ENCODE data around the gene SLC9A8.
"Not testable (repeated sequence)": the region's sequence is repeated elsewhere in the genome, so short reads cannot be mapped to it uniquely, and the experiment has no call there.

Gene SLC9A8

GRCh38 chr20:49859011-49859410 is 46.4 kb downstream of the SLC9A8 start:
- Histone ChIP-seq H3K36me3 (ENCODE audit: insufficient read depth, low read length) (no peaks in the 10 kb centered on the region), H3K27ac (no peak overlapping the region), H3K9ac (ENCODE audit: insufficient read length) (no peak overlapping the region), H3K9me3 (ENCODE audit: low read depth, low read length) (no peaks in the 10 kb centered on the region), H3K4me3 (no peak overlapping the region)
- TF ChIP-seq FOXP2 (optimal IDR thresholded peaks at IDR 0.05; ENCODE audit: control extremely low read depth, extremely low read length, insufficient read depth) (no peak), EZH2 (IDR thresholded peaks at IDR 0.05) (no peak), POLR2AphosphoS5 (IDR thresholded peaks at IDR 0.05; ENCODE audit: borderline replicate concordance, low read depth, low read length) (no peak)
- DNase-seq (ENCODE audit: low read depth, low spot score), result no peak

- Histone ChIP-seq H3K27ac (no peak overlapping the region), H3K36me3 (ENCODE audit: insufficient read depth, low read length) (no peaks in the 10 kb centered on the region), H3K9ac (ENCODE audit: insufficient read length) (no peak overlapping the region), H3K9me3 (ENCODE audit: low read depth, low read length) (no peaks in the 10 kb centered on the region), H3K4me3 (no peak overlapping the region)
- TF ChIP-seq FOXP2 (optimal IDR thresholded peaks at IDR 0.05; ENCODE audit: control extremely low read depth, extremely low read length, insufficient read depth), result no peak
- TF ChIP-seq EZH2 (IDR thresholded peaks at IDR 0.05), result no peak
- TF ChIP-seq POLR2AphosphoS5 (IDR thresholded peaks at IDR 0.05; ENCODE audit: borderline replicate concordance, low read depth, low read length), result no peak
- no peak for DNase-seq (ENCODE audit: low read depth, low spot score)
Measured at GRCh38 chr20:49859807-49860206, 47.2 kb downstream of the SLC9A8 start.

- not testable (repeated sequence) for H3K27ac ChIP-seq; H3K9ac ChIP-seq (ENCODE audit: insufficient read length); H3K9me3 ChIP-seq (ENCODE audit: low read depth, low read length); H3K36me3 ChIP-seq (ENCODE audit: insufficient read depth, low read length); DNase-seq (ENCODE audit: low read depth, low spot score); H3K4me3 ChIP-seq
Measured at GRCh38 chr20:49861232-49861631, 48.6 kb downstream of the SLC9A8 start.

GRCh38 chr20:49862607-49863200 is 50.1 kb downstream of the SLC9A8 start:
- Histone ChIP-seq H3K36me3 (ENCODE audit: insufficient read depth, low read length) (peaks cover 3% of the 10 kb centered on the region; the same call in 1 of the 2 replicates), H3K9ac (ENCODE audit: insufficient read length) (no peak overlapping the region), H3K27ac (no peak overlapping the region), H3K4me3 (no peak overlapping the region), H3K9me3 (ENCODE audit: low read depth, low read length) (no peaks in the 10 kb centered on the region)
- DNase-seq (ENCODE audit: low read depth, low spot score), result no peak
- TF ChIP-seq EZH2 (IDR thresholded peaks at IDR 0.05) (no peak), POLR2AphosphoS5 (IDR thresholded peaks at IDR 0.05; ENCODE audit: borderline replicate concordance, low read depth, low read length) (no peak), FOXP2 (optimal IDR thresholded peaks at IDR 0.05; ENCODE audit: control extremely low read depth, extremely low read length, insufficient read depth) (no peak)

GRCh38 chr20:49863666-49864065 is 51.0 kb downstream of the SLC9A8 start:
- Histone ChIP-seq H3K4me3 (no peak overlapping the region), H3K27ac (no peak overlapping the region), H3K36me3 (ENCODE audit: insufficient read depth, low read length) (peaks cover 3% of the 10 kb centered on the region; the same call in 1 of the 2 replicates), H3K9me3 (ENCODE audit: low read depth, low read length) (no peaks in the 10 kb centered on the region), H3K9ac (ENCODE audit: insufficient read length) (no peak overlapping the region)
- no peak for TF ChIP-seq FOXP2 (optimal IDR thresholded peaks at IDR 0.05; ENCODE audit: control extremely low read depth, extremely low read length, insufficient read depth)
- no peak for TF ChIP-seq POLR2AphosphoS5 (IDR thresholded peaks at IDR 0.05; ENCODE audit: borderline replicate concordance, low read depth, low read length)
- no peak for TF ChIP-seq EZH2 (IDR thresholded peaks at IDR 0.05)
- no peak for DNase-seq (ENCODE audit: low read depth, low spot score)

- Histone ChIP-seq H3K27ac (no peak overlapping the region), H3K9me3 (ENCODE audit: low read depth, low read length) (no peaks in the 10 kb centered on the region), H3K4me3 (no peak overlapping the region), H3K36me3 (ENCODE audit: insufficient read depth, low read length) (peaks cover 3% of the 10 kb centered on the region; the same call in 1 of the 2 replicates), H3K9ac (ENCODE audit: insufficient read length) (no peak overlapping the region)
- TF ChIP-seq POLR2AphosphoS5 (IDR thresholded peaks at IDR 0.05; ENCODE audit: borderline replicate concordance, low read depth, low read length), result no peak
- no peak for TF ChIP-seq FOXP2 (optimal IDR thresholded peaks at IDR 0.05; ENCODE audit: control extremely low read depth, extremely low read length, insufficient read depth)
- TF ChIP-seq EZH2 (IDR thresholded peaks at IDR 0.05), result no peak
- no peak for DNase-seq (ENCODE audit: low read depth, low spot score)
Measured at GRCh38 chr20:49865559-49865958, 52.9 kb downstream of the SLC9A8 start.

- no peak for TF ChIP-seq FOXP2 (optimal IDR thresholded peaks at IDR 0.05; ENCODE audit: control extremely low read depth, extremely low read length, insufficient read depth)
- no peak for TF ChIP-seq EZH2 (IDR thresholded peaks at IDR 0.05)
- no peak for TF ChIP-seq POLR2AphosphoS5 (IDR thresholded peaks at IDR 0.05; ENCODE audit: borderline replicate concordance, low read depth, low read length)
- DNase-seq (ENCODE audit: low read depth, low spot score), result no peak
- Histone ChIP-seq H3K9ac (ENCODE audit: insufficient read length) (no peak overlapping the region), H3K27ac (peak overlapping the region; percentile 67; the same call in 1 of the 2 replicates), H3K4me3 (no peak overlapping the region), H3K9me3 (ENCODE audit: low read depth, low read length) (no peaks in the 10 kb centered on the region), H3K36me3 (ENCODE audit: insufficient read depth, low read length) (peaks cover 3% of the 10 kb centered on the region; the same call in 1 of the 2 replicates)
Measured at GRCh38 chr20:49866051-49866450, 53.4 kb downstream of the SLC9A8 start.

GRCh38 chr20:49867453-49868215 is 55.0 kb downstream of the SLC9A8 start:
- Histone ChIP-seq H3K36me3 (ENCODE audit: insufficient read depth, low read length) (peaks cover 3% of the 10 kb centered on the region; the same call in 1 of the 2 replicates), H3K9ac (ENCODE audit: insufficient read length) (no peak overlapping the region), H3K4me3 (no peak overlapping the region), H3K9me3 (ENCODE audit: low read depth, low read length) (no peaks in the 10 kb centered on the region), H3K27ac (no peak overlapping the region)
- TF ChIP-seq FOXP2 (optimal IDR thresholded peaks at IDR 0.05; ENCODE audit: control extremely low read depth, extremely low read length, insufficient read depth) (no peak), POLR2AphosphoS5 (IDR thresholded peaks at IDR 0.05; ENCODE audit: borderline replicate concordance, low read depth, low read length) (no peak), EZH2 (IDR thresholded peaks at IDR 0.05) (no peak)
- DNase-seq (ENCODE audit: low read depth, low spot score), result no peak
